NCI-H446 treated with DMSO at 0.1 percent for 48 hours (cell line): ENCODE measurements around the gene SMIM22.

Experiments
- DNase-seq: peaks from one replicate; lab custom pipeline; 2025; lab: John Stamatoyannopoulos, UW

The SMIM22 gene

GRCh38 chr16:4814542-4815173, 19.5 kb downstream of the SMIM22 start:
- no peak for DNase-seq

GRCh38 chr16:4820652-4821051, 25.5 kb downstream of the SMIM22 start:
- no peak for DNase-seq

- no peak for DNase-seq
Observed at GRCh38 chr16:4825196-4825595, 30.0 kb downstream of the SMIM22 start.

- no peak for DNase-seq
Observed at GRCh38 chr16:4826526-4826925, 31.4 kb downstream of the SMIM22 start.

- DNase-seq = no peak
Observed at GRCh38 chr16:4826980-4827379, 31.8 kb downstream of the SMIM22 start.

- no peak for DNase-seq
Observed at GRCh38 chr16:4828567-4829321, 33.6 kb downstream of the SMIM22 start.

- DNase-seq = no peak
Observed at GRCh38 chr16:4830408-4830807, 35.2 kb downstream of the SMIM22 start.

GRCh38 chr16:4831616-4832015, 36.4 kb downstream of the SMIM22 start:
- DNase-seq = no peak

- DNase-seq = no peak
Observed at GRCh38 chr16:4832698-4833343, 37.7 kb downstream of the SMIM22 start.

- DNase-seq = no peak
Observed at GRCh38 chr16:4833584-4833983, 38.4 kb downstream of the SMIM22 start.

- DNase-seq = no peak
Observed at GRCh38 chr16:4836727-4837126, 41.6 kb downstream of the SMIM22 start.

- DNase-seq = no peak
Observed at GRCh38 chr16:4837733-4838501, 42.7 kb downstream of the SMIM22 start.

GRCh38 chr16:4839942-4840341, 44.8 kb downstream of the SMIM22 start:
- no peak for DNase-seq

GRCh38 chr16:4840984-4841383, 45.8 kb downstream of the SMIM22 start:
- DNase-seq = no peak
